Thyroid gland (tissue), 4 donors: ENCODE data around the gene FRAS1. TPM values are rescaled to one million over a fixed set of nuclear protein-coding genes. Genes with fewer than 3 reads are reported as not detected.
"Not testable (repeated sequence)": the region's sequence is repeated elsewhere in the genome, so short reads cannot be mapped to it uniquely, and the experiment has no call there.

ENCODE experiments used
- DNase-seq, 2 donors: peaks; one replicate each; pipeline ENCODE4 v3.0.0-alpha.2; 2019
- H3K27ac ChIP-seq, 3 donors: fragments of 200-600 bp; sonication (generic); 1 replicate in 2 of 3; 2 replicates in 1 of 3; pipeline ENCODE4 v1.5.1; 2016 to 2019; ENCODE audit warnings: mild to moderate bottlenecking in 1 of 3, moderate library complexity in 1 of 3
- H3K27me3 ChIP-seq: fragments of 200-600 bp; sonication (generic); one replicate; pipeline ENCODE4 v1.5.1; 2019
- H3K36me3 ChIP-seq, 2 donors: fragments of 200-600 bp; sonication (generic); one replicate each; pipeline ENCODE4 v1.5.1; 2016 to 2019
- H3K4me1 ChIP-seq, 2 donors: fragments of 200-600 bp; sonication (generic); one replicate each; pipeline ENCODE4 v1.5.1; 2017 to 2019
- H3K4me3 ChIP-seq, 3 donors: fragments of 200-600 bp; sonication (generic); replicated peaks in 1 of 3; 1 replicate in 2 of 3; 2 replicates in 1 of 3; pipeline ENCODE4 v1.5.1; 2016; ENCODE audit warnings: mild to moderate bottlenecking in 1 of 3
- H3K9me3 ChIP-seq: fragments of 200-600 bp; sonication (generic); one replicate; pipeline ENCODE4 v1.5.1; 2017
- CTCF ChIP-seq, 6 experiments: fragments of 200-600 bp in 3 of 6; fragments of 450-650 bp in 3 of 6; sonication (generic) in 3 of 6; IDR thresholded peaks; one replicate each; pipeline ENCODE4 v1.5.1; 2016 to 2019; ENCODE audit warnings: antibody characterized with exemption in 6 of 6, mild to moderate bottlenecking in 2 of 6, inconsistent platforms in 1 of 6, moderate library complexity in 1 of 6
- POLR2A ChIP-seq, 2 donors: fragments of 450-650 bp; IDR thresholded peaks; one replicate each; pipeline ENCODE4 v1.6.1; 2017; ENCODE audit warnings: antibody characterized with exemption in 2 of 2, mild to moderate bottlenecking in 2 of 2, moderate library complexity in 1 of 2
- WGBS, 2 donors: methylation state at CpG; one replicate each; pipeline ENCODE4 v1.1.5; 2017; 5-methylcytosine and 5-hydroxymethylcytosine counted together
- intact Hi-C: fragments of 100-400 bp; cut with DNase I; formaldehyde crosslinking; loops from one replicate; pipeline ENCODE4 v1.15.1; 2023
- total RNA-seq, 4 donors: library from RNA; depleted of rRNA; stranded (reverse); fragments of >200 nt; gene quantifications; one replicate each; pipeline ENCODE4 v1.2.3, GENCODE V29; 2016

The FRAS1 gene
- total RNA-seq, 4 donors from 2014 or later: 25.4 to 42.3 (median 31.7) TPM

DNA sequence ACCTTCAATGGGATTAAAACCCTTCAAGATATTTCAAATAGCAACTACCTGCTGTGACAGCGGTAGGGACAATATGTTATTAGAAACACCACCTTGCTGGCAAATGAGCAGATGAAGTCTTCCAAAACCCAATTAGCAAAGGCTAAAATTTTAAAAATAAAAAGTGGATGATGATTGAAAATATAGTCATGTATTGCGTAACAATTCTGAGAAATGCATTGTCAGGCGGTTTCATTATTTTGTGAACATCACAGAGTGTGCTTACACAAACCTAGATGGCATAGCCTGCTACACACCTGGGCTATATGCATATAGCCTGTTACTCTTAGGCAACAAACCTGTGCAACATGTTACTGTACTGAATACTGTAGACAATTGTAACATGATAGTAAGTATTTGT lies 403.2 kb downstream of the FRAS1 start:
- no peaks in the 10 kb centered on the region for H3K4me1 ChIP-seq
- no peak overlapping the region for H3K4me3 ChIP-seq
- no peak overlapping the region for H3K27ac ChIP-seq
- no peaks in the 10 kb centered on the region for H3K27me3 ChIP-seq
- 93 to 99% methylated on average over 3 of the region's 3 CpGs for WGBS, 2 donors
- TF ChIP-seq CTCF (IDR thresholded peaks at IDR 0.05) (no peak), POLR2A (IDR thresholded peaks at IDR 0.05) (no peak)
- DNase-seq: no peak
- H3K36me3 ChIP-seq: peaks cover 0 to 7% of the 10 kb centered on the region in 2 donors
- H3K9me3 ChIP-seq: no peaks in the 10 kb centered on the region
- intact Hi-C loops: no loop called here

- Histone ChIP-seq H3K27ac (no peak overlapping the region), H3K9me3 (no peaks in the 10 kb centered on the region), H3K27me3 (no peaks in the 10 kb centered on the region), H3K4me1 (no peaks in the 10 kb centered on the region), H3K4me3 (no peak overlapping the region), H3K36me3 (peaks cover 0 to 7% of the 10 kb centered on the region in 2 donors)
- WGBS, 2 donors: 87 to 94% methylated on average over 7 of the region's 7 CpGs
- DNase-seq: no peak
- TF ChIP-seq CTCF (IDR thresholded peaks at IDR 0.05) (no peak), POLR2A (IDR thresholded peaks at IDR 0.05) (no peak)
- intact Hi-C loops: no loop called here
Measured at GRCh38 chr4:78464265-78464664, 407.1 kb downstream of the FRAS1 start.

DNA sequence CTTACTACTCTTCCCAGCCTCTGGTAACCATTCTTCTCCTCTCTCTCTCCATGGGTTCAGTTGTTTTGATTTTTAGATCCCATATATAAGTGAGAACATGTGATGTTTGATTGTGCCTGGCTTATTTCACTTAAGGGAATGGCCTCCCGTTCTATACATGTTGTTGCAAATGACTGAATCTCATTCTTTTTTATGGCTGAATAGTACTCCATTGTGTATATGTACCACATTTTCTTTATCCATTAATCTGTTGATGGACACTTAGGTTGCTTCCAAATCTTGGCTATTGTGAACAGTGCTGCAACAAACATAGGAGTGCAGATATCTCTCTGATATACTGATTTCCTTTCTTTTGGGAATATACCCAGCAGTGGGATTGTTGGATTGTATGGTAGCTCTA lies 410.1 kb downstream of the FRAS1 start:
- H3K4me1 ChIP-seq, H3K4me3 ChIP-seq, intact Hi-C loops, H3K27me3 ChIP-seq, DNase-seq, H3K27ac ChIP-seq, H3K36me3 ChIP-seq, H3K9me3 ChIP-seq: not testable (repeated sequence)
- WGBS, 2 donors: 49 to 98% methylated on average over 1 of the region's 1 CpG

- intact Hi-C loops: no loop called here
- 77 to 96% methylated on average over 3 of the region's 3 CpGs for WGBS, 2 donors
- no peaks in the 10 kb centered on the region for H3K4me1 ChIP-seq
- no peaks in the 10 kb centered on the region for H3K9me3 ChIP-seq
- no peak for DNase-seq
- no peak for TF ChIP-seq POLR2A (IDR thresholded peaks at IDR 0.05)
- TF ChIP-seq CTCF (IDR thresholded peaks at IDR 0.05): no peak
- peaks cover 0 to 7% of the 10 kb centered on the region in 2 donors for H3K36me3 ChIP-seq
- H3K27me3 ChIP-seq: no peaks in the 10 kb centered on the region
- no peak overlapping the region for H3K27ac ChIP-seq
- H3K4me3 ChIP-seq: no peak overlapping the region
Measured at GRCh38 chr4:78468272-78468671, 411.1 kb downstream of the FRAS1 start.

GRCh38 chr4:78476108-78476704 lies 419.1 kb downstream of the FRAS1 start:
- WGBS, 2 donors: 89 to 90% methylated on average over 3 of the region's 3 CpGs
- intact Hi-C loops: no loop called here
- no peak overlapping the region for H3K4me3 ChIP-seq
- TF ChIP-seq POLR2A (IDR thresholded peaks at IDR 0.05) (no peak), CTCF (IDR thresholded peaks at IDR 0.05) (no peak)
- H3K27ac ChIP-seq: no peak overlapping the region
- H3K27me3 ChIP-seq: no peaks in the 10 kb centered on the region
- H3K4me1 ChIP-seq: no peaks in the 10 kb centered on the region
- peaks cover 0 to 4% of the 10 kb centered on the region in 2 donors for H3K36me3 ChIP-seq
- no peaks in the 10 kb centered on the region for H3K9me3 ChIP-seq
- DNase-seq: no peak
